ENCODE results near the gene TFDP1. TPM values are rescaled to one million over a fixed set of nuclear protein-coding genes. Genes with fewer than 3 reads are reported as not detected.
"Not testable (repeated sequence)": the region's sequence is repeated elsewhere in the genome, so short reads cannot be mapped to it uniquely, and the experiment has no call there.

The TFDP1 gene
- total RNA-seq, 2 experiments from 2014 or later: 180 to 191 TPM

- no peaks in the 10 kb centered on the region for H3K4me1 Mint-ChIP-seq (ENCODE audit: low read depth)
- no peaks in the 10 kb centered on the region for H3K9me3 Mint-ChIP-seq (ENCODE audit: insufficient read depth)
- no peaks in the 10 kb centered on the region for H3K27me3 Mint-ChIP-seq (ENCODE audit: low read depth)
- ATAC-seq (no peak), DNase-seq (no peak)
- H3K4me3 Mint-ChIP-seq: no peak overlapping the region
- H3K36me3 Mint-ChIP-seq (ENCODE audit: low read depth): peaks cover 26% of the 10 kb centered on the region
- H3K27ac Mint-ChIP-seq: no peak overlapping the region
- ChIA-PET CTCF (no interaction called here), POLR2A (no interaction called here)
These were observed 33.9 kb downstream of the TFDP1 start for GRCh38 chr13:113618455-113618854.

- H3K36me3 Mint-ChIP-seq (ENCODE audit: low read depth): peaks cover 41% of the 10 kb centered on the region
- no peak overlapping the region for H3K4me3 Mint-ChIP-seq
- H3K9me3 Mint-ChIP-seq (ENCODE audit: insufficient read depth): no peaks in the 10 kb centered on the region
- ChIA-PET POLR2A (no interaction called here), CTCF (no interaction called here)
- ATAC-seq: no peak
- no peak for DNase-seq
- H3K27ac Mint-ChIP-seq: no peak overlapping the region
- H3K4me1 Mint-ChIP-seq (ENCODE audit: low read depth): no peaks in the 10 kb centered on the region
- H3K27me3 Mint-ChIP-seq (ENCODE audit: low read depth): no peaks in the 10 kb centered on the region
These were observed 35.7 kb downstream of the TFDP1 start for GRCh38 chr13:113620036-113620796.

DNA sequence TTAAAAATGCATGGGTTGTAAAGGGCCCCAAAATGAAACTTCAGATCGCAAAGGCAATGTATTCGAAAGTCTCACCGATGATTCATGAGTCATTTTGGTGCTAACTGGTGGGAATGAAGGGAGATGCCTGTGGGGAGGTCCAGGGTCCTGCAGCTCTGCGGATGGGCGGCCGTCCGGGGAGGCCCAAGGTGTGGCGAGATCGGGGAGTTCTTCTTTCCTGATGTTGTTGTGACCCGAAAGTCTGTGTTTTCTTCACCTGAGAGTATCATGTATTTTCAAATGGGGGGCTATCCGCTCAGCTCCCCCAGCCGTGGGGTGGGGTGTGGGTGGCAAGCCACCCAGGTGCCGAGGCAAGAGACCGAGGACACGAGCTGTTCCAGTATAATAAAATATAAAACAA is 36.5 kb downstream of the TFDP1 start:
- H3K9me3 Mint-ChIP-seq (ENCODE audit: insufficient read depth): no peaks in the 10 kb centered on the region
- H3K36me3 Mint-ChIP-seq (ENCODE audit: low read depth): peaks cover 46% of the 10 kb centered on the region
- H3K27me3 Mint-ChIP-seq (ENCODE audit: low read depth): no peaks in the 10 kb centered on the region
- no peak overlapping the region for H3K27ac Mint-ChIP-seq
- ChIA-PET CTCF (no interaction called here), POLR2A (no interaction called here)
- ATAC-seq (no peak), DNase-seq (no peak)
- no peaks in the 10 kb centered on the region for H3K4me1 Mint-ChIP-seq (ENCODE audit: low read depth)
- H3K4me3 Mint-ChIP-seq: no peak overlapping the region

DNA sequence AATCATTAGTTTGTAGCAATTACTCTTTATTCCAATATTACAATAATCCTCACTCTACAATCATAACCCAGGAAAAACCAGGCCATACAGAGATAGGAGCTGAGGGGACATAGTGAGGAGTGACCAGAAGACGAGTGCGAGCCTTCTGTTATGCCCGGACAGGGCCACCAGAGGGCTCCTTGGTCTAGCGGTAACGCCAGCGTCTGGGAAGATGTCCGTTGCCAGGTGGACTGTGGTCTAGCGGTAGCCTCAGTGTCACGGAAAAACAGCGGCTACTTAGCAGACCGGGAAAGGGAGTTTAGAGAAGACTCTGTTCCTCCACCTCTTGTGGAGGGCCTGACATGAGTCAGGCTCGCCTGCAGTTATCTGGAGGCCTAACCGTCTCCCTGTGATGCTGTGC is 36.9 kb downstream of the TFDP1 start:
- H3K27me3 Mint-ChIP-seq (ENCODE audit: low read depth); H3K4me1 Mint-ChIP-seq (ENCODE audit: low read depth); H3K27ac Mint-ChIP-seq; ATAC-seq; POLR2A ChIA-PET; H3K4me3 Mint-ChIP-seq; H3K9me3 Mint-ChIP-seq (ENCODE audit: insufficient read depth); CTCF ChIA-PET; DNase-seq: not testable (repeated sequence)
- H3K36me3 Mint-ChIP-seq (ENCODE audit: low read depth): peaks cover 50% of the 10 kb centered on the region

DNA sequence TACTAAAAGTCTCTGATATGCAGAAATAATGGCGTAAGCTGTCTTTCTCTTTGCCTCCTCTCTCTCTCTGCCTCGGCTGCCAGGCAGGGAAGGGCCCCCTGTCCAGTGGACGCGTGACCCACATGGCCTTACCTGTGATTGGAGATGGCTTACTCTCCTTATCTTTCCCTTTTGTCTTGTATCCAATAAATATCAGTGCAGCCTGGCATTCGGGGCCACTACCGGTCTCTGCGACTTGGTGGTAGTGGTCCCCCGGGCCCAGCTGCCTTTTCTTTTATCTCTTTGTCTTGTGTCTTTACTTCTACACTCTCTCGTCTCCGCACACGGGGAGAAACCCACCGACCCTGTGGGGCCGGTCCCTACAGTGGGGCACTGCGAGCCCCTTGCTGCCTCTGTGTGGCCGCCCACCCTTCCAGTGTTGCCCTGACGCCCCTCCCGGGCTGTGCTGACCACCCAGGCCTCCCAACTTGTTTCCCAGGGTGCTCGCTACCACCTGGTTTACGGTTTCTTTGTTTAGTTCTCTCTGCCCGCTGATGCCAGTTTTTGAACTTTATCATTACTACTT is 37.5 kb downstream of the TFDP1 start:
- DNase-seq; H3K27me3 Mint-ChIP-seq (ENCODE audit: low read depth); H3K4me1 Mint-ChIP-seq (ENCODE audit: low read depth); CTCF ChIA-PET; H3K27ac Mint-ChIP-seq; H3K4me3 Mint-ChIP-seq; POLR2A ChIA-PET; H3K9me3 Mint-ChIP-seq (ENCODE audit: insufficient read depth); ATAC-seq: not testable (repeated sequence)
- peaks cover 53% of the 10 kb centered on the region for H3K36me3 Mint-ChIP-seq (ENCODE audit: low read depth)

DNA sequence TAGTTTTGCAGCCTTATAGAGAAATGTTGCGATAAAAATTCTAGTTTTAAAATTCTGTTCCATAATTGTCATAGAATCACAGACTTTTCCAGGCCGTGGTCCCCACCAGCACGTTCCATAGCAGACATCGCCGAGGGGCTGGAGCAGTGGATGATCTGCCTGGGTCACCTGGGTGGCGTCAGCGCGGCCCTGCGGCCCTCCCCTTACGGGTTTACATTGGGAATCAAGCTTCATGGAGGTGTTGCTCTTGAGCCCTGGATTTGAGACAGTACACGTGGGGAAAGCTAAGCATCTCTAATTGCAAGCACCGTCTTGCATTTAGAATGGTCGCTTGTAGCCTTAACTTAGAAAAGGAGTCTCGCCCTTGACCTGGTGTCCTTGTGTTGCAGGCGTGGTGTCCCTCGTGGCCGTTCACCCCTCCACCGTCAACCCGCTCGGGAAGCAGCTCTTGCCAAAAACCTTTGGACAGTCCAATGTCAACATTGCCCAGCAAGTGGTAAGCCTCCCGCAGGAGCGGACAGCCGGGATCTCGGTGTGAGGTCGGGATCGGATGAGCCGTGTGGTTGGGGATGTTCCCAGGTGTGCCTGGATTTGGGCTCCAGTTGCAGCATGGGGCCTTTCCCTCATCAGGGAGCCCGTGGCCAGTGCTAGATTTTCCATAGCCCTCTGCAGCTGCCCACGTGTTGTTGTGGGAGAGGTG is 38.4 kb downstream of the TFDP1 start:
- Mint-ChIP-seq H3K36me3 (ENCODE audit: low read depth) (peaks cover 56% of the 10 kb centered on the region), H3K4me3 (no peak overlapping the region), H3K9me3 (ENCODE audit: insufficient read depth) (no peaks in the 10 kb centered on the region), H3K27ac (no peak overlapping the region), H3K27me3 (ENCODE audit: low read depth) (no peaks in the 10 kb centered on the region), H3K4me1 (ENCODE audit: low read depth) (no peaks in the 10 kb centered on the region)
- DNase-seq: no peak
- CTCF ChIA-PET: no interaction called here
- POLR2A ChIA-PET: no interaction called here
- ATAC-seq: no peak

DNA sequence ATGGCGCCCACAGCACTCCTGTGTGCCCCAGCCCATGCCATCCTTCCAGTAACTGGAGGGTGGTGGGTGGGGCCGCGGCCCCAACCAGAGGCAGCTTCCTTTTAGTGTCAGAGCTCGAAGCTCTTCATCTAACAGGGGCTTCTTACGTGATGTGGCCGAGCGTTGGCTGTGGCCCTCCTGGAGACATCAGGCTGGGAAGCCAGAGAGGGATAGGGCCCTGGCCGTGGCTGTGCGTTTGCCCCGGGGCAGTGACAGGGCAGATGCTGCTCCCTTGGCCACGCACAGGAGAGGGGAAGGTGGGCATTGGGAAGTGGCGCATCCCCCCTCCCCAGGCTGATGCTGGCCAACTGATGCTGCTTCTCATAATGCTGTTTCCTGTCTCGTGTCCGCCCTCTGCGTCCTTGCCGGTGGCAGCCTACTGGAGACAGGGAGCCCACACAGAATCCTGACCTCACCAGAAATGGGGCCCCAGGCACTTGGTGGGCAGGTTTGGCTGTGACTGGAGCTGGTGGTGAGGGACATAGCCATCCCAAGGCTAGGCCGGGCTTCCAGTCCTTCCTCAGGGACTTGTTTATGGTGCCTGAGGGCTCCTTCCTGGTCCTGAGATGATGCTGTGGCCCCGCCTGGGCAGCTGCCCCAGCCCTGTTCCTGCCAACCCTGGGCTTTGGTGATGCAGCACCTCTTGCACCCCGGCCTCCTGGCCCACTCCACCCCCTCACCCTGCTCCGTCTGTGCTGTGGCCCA is 39.1 kb downstream of the TFDP1 start:
- POLR2A ChIA-PET: no interaction called here
- Mint-ChIP-seq H3K9me3 (ENCODE audit: insufficient read depth) (no peaks in the 10 kb centered on the region), H3K36me3 (ENCODE audit: low read depth) (peaks cover 53% of the 10 kb centered on the region), H3K27me3 (ENCODE audit: low read depth) (no peaks in the 10 kb centered on the region), H3K4me1 (ENCODE audit: low read depth) (no peaks in the 10 kb centered on the region), H3K4me3 (no peak overlapping the region), H3K27ac (no peak overlapping the region)
- CTCF ChIA-PET: no interaction called here
- ATAC-seq (no peak), DNase-seq (no peak)

DNA sequence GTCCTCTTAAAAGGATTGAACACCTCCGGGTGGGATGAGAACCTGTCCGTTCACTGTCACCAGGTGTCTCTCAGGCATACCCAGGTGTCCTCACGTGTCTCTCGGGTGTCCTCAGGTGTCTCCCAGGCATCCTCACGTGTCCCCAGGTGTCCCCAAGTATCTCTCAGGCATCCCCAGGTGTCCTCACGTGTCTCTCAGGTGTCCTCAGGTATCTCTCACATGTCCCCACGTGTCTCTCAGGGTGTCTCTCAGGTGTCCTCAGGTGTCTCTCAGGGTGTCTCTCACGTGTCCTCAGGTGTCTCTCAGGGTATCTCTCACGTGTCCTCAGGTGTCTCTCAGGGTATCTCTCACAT is 39.7 kb downstream of the TFDP1 start:
- Mint-ChIP-seq H3K9me3 (ENCODE audit: insufficient read depth) (no peaks in the 10 kb centered on the region), H3K27me3 (ENCODE audit: low read depth) (no peaks in the 10 kb centered on the region), H3K4me1 (ENCODE audit: low read depth) (no peaks in the 10 kb centered on the region), H3K4me3 (no peak overlapping the region), H3K36me3 (ENCODE audit: low read depth) (peaks cover 54% of the 10 kb centered on the region), H3K27ac (no peak overlapping the region)
- POLR2A ChIA-PET: no interaction called here
- ATAC-seq (no peak), DNase-seq (no peak)
- CTCF ChIA-PET: no interaction called here

GRCh38 chr13:113624640-113625304 is 40.2 kb downstream of the TFDP1 start:
- H3K27me3 Mint-ChIP-seq (ENCODE audit: low read depth); POLR2A ChIA-PET; DNase-seq; H3K4me1 Mint-ChIP-seq (ENCODE audit: low read depth); ATAC-seq; H3K9me3 Mint-ChIP-seq (ENCODE audit: insufficient read depth); H3K27ac Mint-ChIP-seq; H3K4me3 Mint-ChIP-seq; CTCF ChIA-PET: not testable (repeated sequence)
- H3K36me3 Mint-ChIP-seq (ENCODE audit: low read depth): peaks cover 54% of the 10 kb centered on the region

GRCh38 chr13:113625965-113626721 is 41.6 kb downstream of the TFDP1 start:
- DNase-seq (no peak), ATAC-seq (no peak)
- ChIA-PET CTCF (no interaction called here), POLR2A (no interaction called here)
- Mint-ChIP-seq H3K4me3 (no peak overlapping the region), H3K36me3 (ENCODE audit: low read depth) (peaks cover 55% of the 10 kb centered on the region), H3K4me1 (ENCODE audit: low read depth) (no peaks in the 10 kb centered on the region), H3K9me3 (ENCODE audit: insufficient read depth) (no peaks in the 10 kb centered on the region), H3K27ac (no peak overlapping the region), H3K27me3 (ENCODE audit: low read depth) (no peaks in the 10 kb centered on the region)

- CTCF ChIA-PET: no interaction called here
- H3K4me1 Mint-ChIP-seq (ENCODE audit: low read depth): no peaks in the 10 kb centered on the region
- no peak overlapping the region for H3K27ac Mint-ChIP-seq
- no peak overlapping the region for H3K4me3 Mint-ChIP-seq
- ATAC-seq (no peak), DNase-seq (no peak)
- H3K9me3 Mint-ChIP-seq (ENCODE audit: insufficient read depth): no peaks in the 10 kb centered on the region
- H3K36me3 Mint-ChIP-seq (ENCODE audit: low read depth): peaks cover 61% of the 10 kb centered on the region
- POLR2A ChIA-PET: no interaction called here
- H3K27me3 Mint-ChIP-seq (ENCODE audit: low read depth): no peaks in the 10 kb centered on the region
These were observed 42.6 kb downstream of the TFDP1 start for GRCh38 chr13:113627136-113627535.

Measured in activated CD8-positive, alpha-beta T cell treated with anti-CD3 and anti-CD28 coated beads, Interleukin-2, amount 10 ng/mL, durations not matched to agents 7 days and 5 days (primary cell).